Measurements from ENCODE around the gene MYCT1.

MYCT1 gene

DNA sequence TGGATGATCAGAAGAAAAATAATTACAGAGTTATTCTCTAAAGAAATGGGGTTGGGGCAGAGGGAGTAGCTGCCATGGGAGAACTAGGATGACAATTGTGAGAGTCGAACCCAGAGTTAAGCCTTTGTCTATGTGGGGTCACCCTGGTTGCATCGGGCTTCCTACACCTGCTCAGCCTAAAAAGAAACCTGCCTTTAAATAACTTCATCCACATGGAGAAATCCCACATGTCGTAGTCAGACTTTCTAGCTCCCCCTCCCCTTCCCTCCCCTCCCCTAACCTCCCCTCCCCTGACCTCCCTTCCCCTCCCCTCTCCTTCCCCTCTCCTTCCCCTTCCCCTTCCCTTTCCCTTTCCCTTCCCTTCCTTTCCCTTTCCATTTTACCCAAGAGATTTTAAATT lies 67.6 kb downstream of the MYCT1 start:
- in situ Hi-C loops (cut with MboI; ENCODE audit: low pct_unique_long_range_greater_than_20kb, low sequenced_read_pairs, unreplicated experiment) = no loop called here
- no peak for TF ChIP-seq CTCF (IDR thresholded peaks at IDR 0.05; ENCODE audit: extremely low read depth, insufficient read depth, missing control alignments)
- no peak for DNase-seq (ENCODE audit: low spot score)

GRCh38 chr6:152769159-152769558 lies 71.5 kb downstream of the MYCT1 start:
- no peak for TF ChIP-seq CTCF (IDR thresholded peaks at IDR 0.05; ENCODE audit: extremely low read depth, insufficient read depth, missing control alignments)
- no peak for DNase-seq (ENCODE audit: low spot score)

GRCh38 chr6:152769993-152770392 lies 72.3 kb downstream of the MYCT1 start:
- in situ Hi-C loops (cut with MboI; ENCODE audit: low pct_unique_long_range_greater_than_20kb, low sequenced_read_pairs, unreplicated experiment) = no loop called here
- no peak for TF ChIP-seq CTCF (IDR thresholded peaks at IDR 0.05; ENCODE audit: extremely low read depth, insufficient read depth, missing control alignments)
- DNase-seq (ENCODE audit: low spot score) = no peak

More at GRCh38 chr6:152769159-152769558, 71.5 kb downstream of the MYCT1 start:
- in situ Hi-C loops (cut with MboI; ENCODE audit: low pct_unique_long_range_greater_than_20kb, low sequenced_read_pairs, unreplicated experiment) = no loop called here

GRCh38 chr6:152771061-152771687 lies 73.5 kb downstream of the MYCT1 start:
- in situ Hi-C loops (cut with MboI; ENCODE audit: low pct_unique_long_range_greater_than_20kb, low sequenced_read_pairs, unreplicated experiment) = no loop called here
- TF ChIP-seq CTCF (IDR thresholded peaks at IDR 0.05; ENCODE audit: extremely low read depth, insufficient read depth, missing control alignments) = no peak
- no peak for DNase-seq (ENCODE audit: low spot score)
